Neural progenitor cell (in vitro differentiated cells): ENCODE data around the gene RRN3. TPM values are rescaled to one million over a fixed set of nuclear protein-coding genes. Genes with fewer than 3 reads are reported as not detected.

Experiments used
- DNase-seq: peaks from one replicate; pipeline ENCODE4 v3.0.0-alpha.2; 2016; ENCODE audit warnings: low spot score
- H2AFZ ChIP-seq: fragments of 200-600 bp; sonication (generic); replicated peaks from 2 replicates; pipeline ENCODE4 v1.6.1; 2016; ENCODE audit warnings: antibody characterized with exemption
- H3F3A ChIP-seq: fragments of 200-600 bp; sonication (generic); 2 replicates; pipeline ENCODE4 v1.6.1; 2016; ENCODE audit warnings: antibody characterized with exemption, low read depth
- H3K27ac ChIP-seq: fragments of 200-600 bp; sonication (generic); 2 replicates; pipeline ENCODE4 v1.5.1; 2016; ENCODE audit warnings: mild to moderate bottlenecking
- H3K27me3 ChIP-seq: fragments of 200-600 bp; sonication (generic); 2 replicates; pipeline ENCODE4 v1.6.1; 2016; ENCODE audit warnings: mild to moderate bottlenecking, moderate library complexity
- H3K36me3 ChIP-seq: fragments of 200-600 bp; sonication (generic); 2 replicates; pipeline ENCODE4 v1.5.1; 2016
- H3K4me1 ChIP-seq: fragments of 200-600 bp; sonication (generic); 2 replicates; pipeline ENCODE4 v1.6.1; 2016; ENCODE audit warnings: mixed run types
- H3K4me2 ChIP-seq: fragments of 200-600 bp; sonication (generic); 2 replicates; pipeline ENCODE4 v1.6.1; 2016
- H3K4me3 ChIP-seq: fragments of 200-600 bp; sonication (generic); 2 replicates; pipeline ENCODE4 v1.5.1; 2016
- H3K79me2 ChIP-seq: fragments of 200-600 bp; sonication (generic); 2 replicates; pipeline ENCODE4 v1.6.1; 2016; ENCODE audit warnings: low read depth
- H3K9ac ChIP-seq: fragments of 200-600 bp; sonication (generic); 2 replicates; pipeline ENCODE4 v1.6.1; 2016
- H3K9me3 ChIP-seq: fragments of 200-600 bp; sonication (generic); 2 replicates; pipeline ENCODE4 v1.5.1; 2016; ENCODE audit warnings: low read depth
- H4K20me1 ChIP-seq: fragments of 200-600 bp; sonication (generic); 2 replicates; pipeline ENCODE4 v1.6.1; 2016; ENCODE audit warnings: low read depth
- H3K27ac Mint-ChIP-seq: 3 replicates; pipeline ENCODE4 v1.8.0; 2021; ENCODE audit warnings: mixed read lengths
- H3K27me3 Mint-ChIP-seq: 2 replicates; pipeline ENCODE4 v1.8.0; 2022; ENCODE audit warnings: low read depth, mild to moderate bottlenecking, inconsistent platforms, moderate library complexity, mixed read lengths; ENCODE audit not compliant: insufficient read depth
- H3K36me3 Mint-ChIP-seq: 3 replicates; pipeline ENCODE4 v1.8.0; 2021; ENCODE audit warnings: mixed read lengths
- H3K4me1 Mint-ChIP-seq: 3 replicates; pipeline ENCODE4 v1.8.0; 2021; ENCODE audit warnings: mixed read lengths
- H3K4me3 Mint-ChIP-seq: 3 replicates; pipeline ENCODE4 v1.8.0; 2021; ENCODE audit warnings: mild to moderate bottlenecking, moderate library complexity, mixed read lengths
- H3K9me3 Mint-ChIP-seq: 3 replicates; pipeline ENCODE4 v1.8.0; 2020; ENCODE audit warnings: mixed read lengths
- CTCF ChIP-seq: fragments of 200-600 bp; sonication (generic); IDR thresholded peaks from 2 replicates; pipeline ENCODE4 v1.5.1; 2017; ENCODE audit warnings: antibody characterized with exemption, mild to moderate bottlenecking
- EZH2 ChIP-seq: fragments of 200-600 bp; sonication (generic); IDR thresholded peaks from 2 replicates; pipeline ENCODE4 v1.6.1; 2017; ENCODE audit warnings: antibody characterized with exemption, mild to moderate bottlenecking, moderate library complexity
- EZH2phosphoT487 ChIP-seq: fragments of 200-600 bp; sonication (generic); IDR thresholded peaks from 2 replicates; pipeline ENCODE4 v1.6.1; 2017; ENCODE audit warnings: antibody characterized with exemption
- total RNA-seq: library from RNA; depleted of rRNA; stranded (reverse); fragments of >200 nt; gene quantifications from 2 replicates; pipeline ENCODE4 v1.2.3, GENCODE V29; 2015; ENCODE audit warnings: low replicate concordance

The RRN3 gene
- total RNA-seq, 1 donor from 2014 or later = 39.1 TPM

- Histone ChIP-seq H3K4me1 (no peaks in the 10 kb centered on the region), H3K4me3 (no peak overlapping the region), H3K9ac (no peak overlapping the region), H3K9me3 (no peaks in the 10 kb centered on the region), H3K27me3 (no peaks in the 10 kb centered on the region), H2AFZ (no peak overlapping the region), H3K79me2 (no peaks in the 10 kb centered on the region), H3F3A (no peaks in the 10 kb centered on the region), H4K20me1 (no peaks in the 10 kb centered on the region), H3K27ac (no peak overlapping the region), H3K4me2 (no peak overlapping the region), H3K36me3 (no peaks in the 10 kb centered on the region)
- no peaks in the 10 kb centered on the region for H3K9me3 Mint-ChIP-seq
- H3K4me3 Mint-ChIP-seq = peak overlapping the region; percentile 38
- H3K27ac Mint-ChIP-seq = peak overlapping the region; percentile 32
- H3K36me3 Mint-ChIP-seq = peaks cover 18% of the 10 kb centered on the region
- H3K27me3 Mint-ChIP-seq = no peaks in the 10 kb centered on the region
- peak; percentile 38 for DNase-seq
- no peak for TF ChIP-seq EZH2phosphoT487
- TF ChIP-seq CTCF = no peak
- H3K4me1 Mint-ChIP-seq = peaks cover 4% of the 10 kb centered on the region
Observed at GRCh38 chr16:15038689-15039088, 55.4 kb downstream of the RRN3 start.

GRCh38 chr16:15037745-15038144, 56.3 kb downstream of the RRN3 start:
- Histone ChIP-seq H4K20me1 (no peaks in the 10 kb centered on the region), H3K27ac (no peak overlapping the region), H3K27me3 (no peaks in the 10 kb centered on the region), H3F3A (no peaks in the 10 kb centered on the region), H3K9me3 (no peaks in the 10 kb centered on the region), H3K4me3 (no peak overlapping the region), H2AFZ (no peak overlapping the region), H3K79me2 (no peaks in the 10 kb centered on the region), H3K4me1 (no peaks in the 10 kb centered on the region), H3K9ac (no peak overlapping the region), H3K36me3 (no peaks in the 10 kb centered on the region), H3K4me2 (no peak overlapping the region)
- Mint-ChIP-seq H3K27me3 (peaks cover 3% of the 10 kb centered on the region), H3K4me1 (peaks cover 4% of the 10 kb centered on the region), H3K27ac (no peak overlapping the region), H3K36me3 (peaks cover 20% of the 10 kb centered on the region), H3K4me3 (no peak overlapping the region), H3K9me3 (no peaks in the 10 kb centered on the region)
- TF ChIP-seq EZH2 (no peak), EZH2phosphoT487 (no peak), CTCF (no peak)
- DNase-seq = no peak

GRCh38 chr16:15037003-15037402, 57.1 kb downstream of the RRN3 start:
- no peaks in the 10 kb centered on the region for H3K27me3 ChIP-seq
- H3K9ac ChIP-seq = no peak overlapping the region
- DNase-seq = no peak
- H2AFZ ChIP-seq = no peak overlapping the region
- H3F3A ChIP-seq = no peaks in the 10 kb centered on the region
- Mint-ChIP-seq H3K4me3 (no peak overlapping the region), H3K36me3 (peaks cover 22% of the 10 kb centered on the region), H3K27ac (no peak overlapping the region), H3K4me1 (peaks cover 4% of the 10 kb centered on the region), H3K27me3 (peaks cover 3% of the 10 kb centered on the region), H3K9me3 (no peaks in the 10 kb centered on the region)
- TF ChIP-seq EZH2 (no peak), EZH2phosphoT487 (no peak), CTCF (no peak)
- H3K9me3 ChIP-seq = no peaks in the 10 kb centered on the region
- no peaks in the 10 kb centered on the region for H3K36me3 ChIP-seq
- no peak overlapping the region for H3K4me2 ChIP-seq
- no peaks in the 10 kb centered on the region for H3K79me2 ChIP-seq
- H3K4me3 ChIP-seq = no peak overlapping the region
- H3K27ac ChIP-seq = no peak overlapping the region
- H3K4me1 ChIP-seq = no peaks in the 10 kb centered on the region
- no peaks in the 10 kb centered on the region for H4K20me1 ChIP-seq
